HG03045 (cell line): ENCODE results near the gene ANO7.

ENCODE experiments used
- ATAC-seq: cut with Tn5 transposase; IDR thresholded peaks from one replicate; pipeline ENCODE4 v1.9.1; 2021; ENCODE audit warnings: mild to moderate bottlenecking, moderate library complexity; ENCODE audit not compliant: unreplicated experiment

The ANO7 gene

GRCh38 chr2:241226723-241227572 lies 38.5 kb downstream of the ANO7 start:
- ATAC-seq, result no peak

DNA sequence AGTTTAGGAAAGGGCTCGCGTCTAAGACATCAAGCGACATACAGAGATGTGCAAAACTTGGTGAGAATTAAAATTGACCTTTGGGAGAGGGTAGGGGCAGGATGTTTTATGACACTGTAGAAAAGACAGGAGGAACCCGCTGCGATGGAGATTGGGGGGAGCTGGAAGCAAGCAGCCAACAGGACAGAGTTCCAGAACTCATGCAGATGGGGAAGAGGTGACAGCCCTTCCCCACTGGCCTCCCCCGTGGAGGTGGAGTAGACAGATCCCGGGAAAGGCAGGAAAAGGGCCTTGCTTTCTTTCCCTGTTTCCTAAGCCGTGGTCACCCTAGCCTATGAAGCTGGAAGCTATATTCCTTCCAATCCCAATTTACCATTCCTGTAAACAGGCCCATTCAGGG lies 39.1 kb downstream of the ANO7 start:
- no peak for ATAC-seq

- ATAC-seq, result no peak
These were observed 39.8 kb downstream of the ANO7 start for GRCh38 chr2:241228081-241228859.

DNA sequence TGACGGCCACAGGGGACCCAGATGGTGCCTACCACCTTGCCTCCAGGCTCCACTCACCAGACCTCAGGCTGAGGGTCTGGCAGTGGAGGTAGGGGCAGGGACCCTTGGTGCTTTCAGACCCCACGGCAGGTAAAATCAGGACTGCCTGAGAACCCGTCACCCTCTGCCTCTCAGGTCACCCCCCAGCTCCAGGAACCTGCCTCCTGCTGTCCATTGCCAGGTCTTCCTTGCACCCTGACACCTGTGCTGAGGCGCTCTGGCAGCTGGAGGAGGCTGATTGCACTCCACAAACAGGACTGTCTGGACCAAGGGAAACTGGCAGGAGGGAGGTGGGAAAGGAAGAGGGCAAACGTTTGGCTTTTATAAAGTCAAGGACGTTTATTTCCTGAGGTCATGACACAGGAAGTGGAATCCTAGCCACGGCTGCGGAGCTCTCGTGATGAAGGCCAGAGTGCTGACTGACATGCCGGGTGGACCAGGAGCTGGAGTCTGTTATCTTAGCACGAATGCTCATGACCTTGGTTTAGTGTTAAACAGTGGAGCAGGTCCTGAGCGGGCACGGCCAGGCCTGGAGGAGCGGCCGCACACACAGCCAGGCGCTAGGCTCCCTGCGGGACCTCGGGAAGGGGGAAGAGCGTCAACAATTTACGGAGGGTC lies 40.5 kb downstream of the ANO7 start:
- no peak for ATAC-seq

- no peak for ATAC-seq
These were observed 41.3 kb downstream of the ANO7 start for GRCh38 chr2:241229563-241230401.

DNA sequence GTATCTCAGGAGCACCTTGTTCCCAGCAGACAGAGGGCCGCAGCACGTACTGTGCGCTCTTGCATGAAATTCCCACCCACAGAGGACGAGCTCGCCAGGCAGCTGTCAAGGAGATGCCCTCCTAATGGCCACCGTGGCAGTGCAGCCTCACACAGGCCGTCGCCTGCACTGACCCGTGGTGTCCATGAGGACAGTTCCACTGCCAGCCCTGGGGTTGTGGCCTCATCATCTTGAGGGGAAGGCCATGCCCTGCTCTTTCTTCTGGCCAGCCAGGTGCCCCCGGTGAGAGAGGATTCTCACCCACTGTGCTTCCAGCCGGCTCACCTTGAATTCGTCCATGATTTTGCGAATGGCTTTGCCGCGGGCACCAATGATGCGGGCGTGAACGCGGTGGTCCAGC lies 42.0 kb downstream of the ANO7 start:
- no peak for ATAC-seq

DNA sequence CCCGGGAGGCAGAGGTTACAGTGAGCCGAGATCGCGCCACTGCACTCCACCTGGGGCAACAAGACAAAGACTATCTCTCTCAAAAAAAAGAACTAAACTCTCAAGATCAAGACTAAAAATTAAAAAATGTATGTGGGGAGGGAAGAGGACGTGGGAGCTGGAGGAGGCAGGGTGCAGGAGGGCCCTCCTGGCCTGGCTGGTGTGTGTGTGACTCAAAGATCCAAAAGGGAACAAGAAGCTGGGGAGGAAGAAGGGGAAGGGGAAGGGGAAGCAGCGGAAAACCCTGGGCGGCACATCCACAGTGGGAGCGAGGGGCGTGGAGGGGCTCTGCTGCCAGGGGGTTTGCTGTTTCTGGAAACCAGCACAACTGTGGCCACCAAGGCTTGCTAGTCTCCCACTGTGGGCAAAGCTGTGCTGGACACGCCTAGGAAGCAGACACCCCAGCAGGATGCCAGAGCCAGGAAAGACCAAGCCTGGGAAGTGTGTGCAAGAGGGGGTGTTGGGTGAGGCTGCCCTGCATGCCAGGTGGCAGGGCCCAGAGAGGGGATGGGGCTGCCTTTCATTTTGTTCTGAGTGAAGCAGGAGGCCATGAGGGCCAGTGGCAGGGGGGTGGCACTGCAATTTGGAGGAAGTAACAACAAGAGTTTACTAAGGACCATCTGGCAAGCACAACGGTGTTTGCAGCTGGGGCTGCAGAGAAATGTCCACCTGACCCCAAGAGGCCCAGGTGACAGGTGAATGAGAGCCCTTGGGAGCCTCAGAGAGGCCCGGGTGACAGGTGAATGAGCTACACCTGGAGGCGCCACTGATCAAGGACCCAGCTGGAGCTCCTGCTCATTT lies 44.5 kb downstream of the ANO7 start:
- no peak for ATAC-seq

GRCh38 chr2:241234066-241234790 lies 45.8 kb downstream of the ANO7 start:
- ATAC-seq, result no peak

DNA sequence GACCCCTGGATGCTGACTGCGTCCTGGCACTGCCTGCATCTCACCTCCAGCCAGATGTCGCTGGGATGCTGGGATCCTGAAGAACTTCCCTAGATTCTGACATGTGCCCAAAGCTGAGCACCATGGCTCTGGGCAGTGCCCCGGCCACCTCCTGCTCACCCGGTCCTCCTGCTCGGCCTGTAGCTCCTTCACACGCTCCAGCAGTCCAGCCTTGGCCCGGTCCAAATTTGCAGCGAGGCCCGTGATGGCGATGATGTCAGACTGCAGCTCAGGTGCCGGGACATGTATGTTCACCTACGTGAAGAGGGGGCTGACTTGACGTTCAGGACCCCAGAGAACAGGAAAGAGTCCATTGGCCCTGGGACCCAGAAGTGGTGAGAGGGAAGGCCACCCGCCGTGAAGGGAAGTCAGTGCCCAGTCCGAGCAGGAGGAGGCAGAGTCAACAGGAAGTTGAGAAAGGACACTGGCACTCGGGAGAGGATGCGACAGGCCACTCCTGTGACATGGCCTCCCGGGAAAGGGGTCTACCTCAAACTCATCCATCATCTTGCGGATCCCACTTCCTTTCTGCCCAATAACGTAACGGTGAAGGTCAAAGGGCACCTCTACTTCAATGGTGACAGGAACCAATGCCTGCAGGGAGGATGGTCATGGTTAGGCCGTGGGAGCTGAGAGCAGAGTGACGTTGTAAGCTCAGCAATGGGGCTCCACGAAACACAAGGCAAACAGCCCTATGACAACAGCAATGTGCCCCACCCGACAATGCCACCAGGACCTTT lies 46.7 kb downstream of the ANO7 start:
- no peak for ATAC-seq

DNA sequence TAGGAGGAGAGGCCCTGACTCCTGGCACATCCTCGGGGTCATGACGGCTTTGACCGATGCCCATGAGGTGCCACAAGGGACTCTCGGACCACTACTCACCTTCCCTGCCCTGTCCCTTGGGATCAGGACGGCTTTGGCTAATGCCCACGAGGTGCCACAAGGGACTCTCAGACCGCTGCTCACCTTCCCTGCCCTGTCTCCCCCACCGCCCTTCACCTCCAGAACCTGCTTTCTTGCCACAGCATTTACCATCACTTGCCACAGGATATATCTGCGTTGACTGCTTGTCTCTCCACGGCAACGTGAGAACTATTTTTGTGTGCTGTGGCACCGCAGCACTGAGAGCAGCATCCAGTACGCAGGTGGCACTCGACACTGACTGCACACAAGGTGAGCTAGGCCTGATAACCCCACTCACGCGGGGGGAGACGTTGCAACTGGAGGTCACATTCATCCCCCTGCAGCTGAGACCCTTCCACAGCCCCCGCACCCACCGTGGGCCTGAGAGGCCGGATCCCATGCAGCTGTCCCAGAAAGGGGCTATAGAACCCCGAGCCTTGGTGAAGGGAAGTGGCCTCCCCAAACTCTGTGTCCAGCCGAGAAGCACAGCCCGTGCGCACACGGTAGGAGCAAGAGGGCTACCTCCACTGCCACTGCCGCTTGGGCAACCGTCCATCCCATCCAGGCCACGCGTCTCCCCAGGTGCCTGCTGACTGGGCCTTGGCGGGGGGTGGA lies 47.5 kb downstream of the ANO7 start:
- ATAC-seq, result no peak

DNA sequence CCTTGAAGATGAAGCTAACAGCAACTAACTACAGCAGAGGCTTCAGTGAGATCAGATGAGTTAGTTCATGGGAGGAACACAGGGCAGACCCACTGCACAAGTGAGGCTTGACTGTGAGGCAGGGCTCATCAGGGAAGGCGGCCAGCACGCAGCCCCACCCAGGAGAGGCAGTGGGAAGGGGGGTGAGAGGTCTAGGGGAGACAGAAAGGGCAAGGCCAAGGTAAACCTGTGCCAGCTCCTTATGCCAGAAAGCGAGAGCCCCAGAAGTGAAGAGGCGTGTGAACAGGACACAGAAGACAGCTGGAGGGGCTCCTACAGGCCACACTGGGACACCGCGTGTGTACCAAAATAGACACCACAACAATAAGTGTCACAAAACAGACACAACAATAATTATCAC lies 48.6 kb downstream of the ANO7 start:
- no peak for ATAC-seq

DNA sequence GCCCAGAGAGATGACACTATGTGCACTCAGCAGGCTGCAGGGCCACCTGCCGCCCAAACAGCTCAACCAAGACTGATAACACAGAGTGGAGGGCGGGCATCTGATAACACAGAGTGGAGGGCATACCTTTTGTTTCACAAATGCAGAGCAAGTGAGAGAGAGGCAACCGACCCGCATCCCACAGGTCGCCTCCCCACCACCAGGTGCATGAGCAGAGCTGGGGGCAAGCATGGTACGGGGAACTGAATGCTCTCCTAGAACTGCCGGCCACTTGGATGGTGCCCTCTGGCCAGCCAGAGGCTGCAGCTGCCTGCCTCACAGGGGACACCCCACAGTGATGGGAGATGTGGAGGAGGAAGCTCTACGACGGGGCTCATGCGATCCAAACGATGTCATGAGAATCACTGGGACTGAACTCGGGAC lies 49.5 kb downstream of the ANO7 start:
- no peak for ATAC-seq

DNA sequence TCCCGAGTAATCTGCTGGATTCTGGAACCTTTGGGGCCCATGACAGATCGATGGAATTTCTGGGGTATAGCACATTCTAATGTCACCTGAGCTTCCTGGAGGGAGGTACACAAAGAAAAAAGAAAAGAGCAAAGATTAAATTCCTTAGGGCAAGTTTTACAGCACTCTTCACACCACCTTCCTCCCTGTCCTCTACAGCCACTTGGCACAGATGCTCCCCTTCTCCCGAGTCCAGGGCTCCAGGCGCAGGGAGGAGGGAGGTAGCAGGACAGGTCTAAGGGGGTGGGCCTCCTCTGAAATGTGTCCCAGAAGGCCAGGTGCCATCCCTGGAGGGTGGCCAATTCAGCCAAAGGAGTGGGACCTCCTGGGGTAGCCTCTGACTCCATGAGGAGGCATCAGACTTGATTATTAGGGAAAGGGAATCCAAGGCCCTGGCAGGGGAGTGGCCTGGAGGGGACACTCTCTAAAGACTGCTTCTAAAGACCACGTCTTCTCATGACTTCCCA lies 50.3 kb downstream of the ANO7 start:
- ATAC-seq, result no peak

DNA sequence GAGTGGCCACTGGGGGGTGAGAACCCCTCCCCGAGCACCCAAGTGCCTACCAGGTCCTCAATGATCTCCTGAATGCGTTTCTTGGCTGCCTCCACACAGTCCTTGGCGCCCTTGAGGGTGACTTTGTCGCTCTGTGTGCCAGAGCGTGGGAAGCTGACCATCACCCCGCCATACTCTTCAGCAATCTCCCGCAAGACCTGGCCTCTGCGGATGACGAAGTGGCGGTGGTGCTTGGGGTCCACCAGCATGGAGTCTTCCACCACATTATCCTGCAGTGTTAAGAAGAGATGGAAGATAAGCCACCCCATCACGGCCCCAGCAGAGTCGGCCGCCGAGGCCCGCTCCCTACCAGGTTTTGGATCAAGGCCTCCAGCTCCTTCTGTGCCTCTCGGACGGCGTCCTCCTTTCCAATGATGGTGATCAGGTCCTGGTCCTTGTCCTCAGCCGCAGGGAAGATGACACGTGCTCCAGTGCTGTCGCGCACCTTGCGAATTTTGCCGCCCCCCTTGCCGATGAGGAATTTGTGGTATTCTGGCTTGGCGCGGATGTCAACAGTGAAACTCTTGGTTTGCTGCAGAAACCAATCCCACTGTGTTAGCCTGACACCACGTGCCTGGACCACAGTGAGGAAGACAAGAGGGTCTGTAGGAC lies 51.2 kb downstream of the ANO7 start:
- ATAC-seq, result no peak

- no peak for ATAC-seq
These were observed 52.0 kb downstream of the ANO7 start for GRCh38 chr2:241240320-241241004.

GRCh38 chr2:241241669-241242068 lies 53.2 kb downstream of the ANO7 start:
- no peak for ATAC-seq
